VCaP (cell line): Measurements from ENCODE around the gene ZBTB34.

Source experiments
- H3K27ac ChIP-seq: fragments of 450-650 bp; 2 replicates; pipeline ENCODE4 v1.5.1; 2017
- CTCF ChIP-seq: fragments of 450-650 bp; conservative IDR thresholded peaks from 2 replicates; pipeline ENCODE4 v1.5.1; 2017; ENCODE audit warnings: mild to moderate bottlenecking, moderate library complexity

Gene ZBTB34

GRCh38 chr9:126893079-126893478 lies 32.6 kb downstream of the ZBTB34 start:
- H3K27ac ChIP-seq, result no peak overlapping the region
- TF ChIP-seq CTCF, result no peak; the same call in 1 of the 2 replicates

- TF ChIP-seq CTCF, result no peak
- no peak overlapping the region for H3K27ac ChIP-seq
Observed at GRCh38 chr9:126894052-126894603, 33.7 kb downstream of the ZBTB34 start.

GRCh38 chr9:126902210-126902609 lies 41.8 kb downstream of the ZBTB34 start:
- no peak overlapping the region for H3K27ac ChIP-seq
- no peak for TF ChIP-seq CTCF

- H3K27ac ChIP-seq, result no peak overlapping the region
- TF ChIP-seq CTCF, result no peak
Observed at GRCh38 chr9:126904586-126904985, 44.1 kb downstream of the ZBTB34 start.

- no peak for TF ChIP-seq CTCF
- H3K27ac ChIP-seq, result no peak overlapping the region
Observed at GRCh38 chr9:126906091-126906490, 45.7 kb downstream of the ZBTB34 start.

- no peak for TF ChIP-seq CTCF
- no peak overlapping the region for H3K27ac ChIP-seq
Observed at GRCh38 chr9:126907058-126907457, 46.6 kb downstream of the ZBTB34 start.

- peak within 1 kb of the TSS; percentile 79 for H3K27ac ChIP-seq
- TF ChIP-seq CTCF, result no peak
Observed at GRCh38 chr9:126914458-126915280, 54.2 kb downstream of the ZBTB34 start, which contains the start of gene RALGPS1. Gene RALGPS1, plus strand, starts transcription at chr9:126914782. Its CDS starts 47,508 bp downstream, at chr9:126962290.
